Tongue (tissue), 2 donors: ENCODE measurements around the gene TNNI3. TPM values are rescaled to one million over a fixed set of nuclear protein-coding genes. Genes with fewer than 3 reads are reported as not detected.

Source experiments
- DNase-seq: peaks from one replicate; pipeline ENCODE4 v3.0.0-alpha.2; 2015
- total RNA-seq: library from RNA; depleted of rRNA; stranded (reverse); fragments of >200 nt; gene quantifications from one replicate; pipeline ENCODE4 v1.2.3, GENCODE V29; 2014

The TNNI3 gene
- total RNA-seq, 1 donor from 2014 or later: 1.7 TPM

DNA sequence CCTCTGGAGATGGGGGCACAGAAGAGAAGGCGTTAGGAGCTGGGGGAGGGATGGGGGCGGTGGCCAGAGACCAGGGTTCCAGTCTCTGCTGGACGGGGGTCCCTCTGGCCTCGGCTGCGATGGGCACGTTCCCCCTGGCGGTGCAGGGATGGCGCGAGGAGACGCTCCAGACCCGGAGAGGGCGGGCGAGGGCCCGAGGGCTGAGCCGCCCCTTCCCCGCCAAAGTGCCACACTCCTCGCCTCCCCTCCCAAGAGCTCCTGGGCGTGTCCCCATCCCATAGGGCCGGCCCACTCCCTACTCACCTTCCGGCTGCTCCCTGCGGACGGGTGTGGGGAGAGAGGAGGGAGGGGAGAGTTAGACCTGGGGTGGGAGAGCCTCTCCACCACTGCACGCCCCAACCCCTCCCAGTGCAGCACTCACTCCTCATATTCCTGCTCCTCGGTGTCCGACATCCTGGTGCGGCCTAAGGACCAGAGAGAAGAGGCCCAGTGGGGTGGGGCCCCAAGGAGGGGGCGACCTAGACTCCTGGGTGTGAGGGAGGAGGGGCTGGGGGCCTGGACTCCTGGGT lies 10.7 kb downstream of the TNNI3 start:
- DNase-seq: peak; percentile 53

DNA sequence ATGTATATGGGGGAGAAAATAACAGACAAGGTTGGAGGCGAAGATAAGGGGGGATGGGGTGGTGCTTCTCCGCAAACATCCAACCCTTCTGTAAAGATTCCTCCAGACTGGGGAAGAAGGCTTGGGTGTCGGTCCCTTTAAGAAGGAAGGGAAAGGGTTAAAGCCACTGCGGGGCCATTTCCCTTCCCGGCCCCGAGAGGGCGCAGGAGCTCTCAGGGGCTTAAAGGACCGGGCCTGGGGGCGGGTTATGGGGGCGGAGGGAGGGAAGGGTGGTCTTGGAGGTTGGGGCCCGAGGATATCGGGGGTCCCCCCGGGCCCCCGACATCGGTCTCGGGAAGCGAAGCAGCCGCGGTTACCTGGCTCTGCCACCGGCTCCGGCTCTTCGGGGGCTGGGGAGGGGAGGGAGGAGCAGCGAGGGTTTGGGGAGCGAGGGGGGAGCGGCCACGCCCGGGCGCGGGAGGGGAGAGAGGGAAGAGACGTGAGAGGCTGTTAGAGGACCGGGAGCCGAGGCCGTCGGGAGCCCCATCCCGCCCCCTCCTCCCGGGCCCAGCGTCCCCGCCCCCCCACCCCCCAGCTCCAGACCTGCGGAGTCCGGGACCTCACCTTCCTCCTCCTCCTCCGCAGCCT lies 11.3 kb downstream of the TNNI3 start:
- DNase-seq: no peak

DNA sequence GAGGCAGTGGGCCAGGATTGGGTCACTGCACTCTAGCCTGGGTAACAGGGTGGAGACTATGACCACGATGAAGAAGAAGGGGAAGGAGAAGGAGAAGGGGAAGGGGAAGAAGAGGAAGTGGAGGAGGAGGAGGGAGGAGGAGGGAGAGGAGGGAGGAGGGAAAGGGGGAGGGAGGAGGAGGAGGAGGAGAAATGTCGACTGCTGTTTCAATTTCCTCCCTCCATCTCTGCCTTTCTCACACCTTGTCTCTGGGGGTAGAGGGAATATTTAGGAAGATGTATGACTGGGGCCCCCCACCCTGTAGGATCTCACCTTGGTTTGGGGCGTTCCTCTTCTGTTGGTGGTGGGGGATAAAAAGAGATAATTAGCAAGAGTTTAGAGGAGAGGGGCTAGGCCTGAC lies 12.3 kb downstream of the TNNI3 start:
- DNase-seq: no peak

DNA sequence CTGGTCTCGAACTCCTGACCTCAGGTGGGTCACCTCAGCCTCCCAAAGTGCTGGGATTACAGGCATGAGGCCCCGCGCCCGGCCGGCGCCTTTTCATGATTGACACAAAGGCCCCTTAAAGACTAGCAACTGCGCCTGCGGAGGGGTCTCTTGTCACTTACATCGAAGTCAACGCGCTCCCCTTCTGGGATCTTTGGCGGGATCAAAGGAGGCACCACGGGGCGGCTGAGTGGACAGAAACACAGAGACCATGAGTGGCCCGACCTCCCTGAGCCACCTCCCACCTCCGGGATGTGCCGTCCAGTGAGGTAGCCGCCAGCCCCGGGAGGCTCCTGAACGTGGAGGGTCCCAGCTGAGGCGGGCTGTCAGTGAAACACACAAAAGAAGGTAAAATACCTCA lies 15.8 kb downstream of the TNNI3 start:
- DNase-seq: no peak

DNA sequence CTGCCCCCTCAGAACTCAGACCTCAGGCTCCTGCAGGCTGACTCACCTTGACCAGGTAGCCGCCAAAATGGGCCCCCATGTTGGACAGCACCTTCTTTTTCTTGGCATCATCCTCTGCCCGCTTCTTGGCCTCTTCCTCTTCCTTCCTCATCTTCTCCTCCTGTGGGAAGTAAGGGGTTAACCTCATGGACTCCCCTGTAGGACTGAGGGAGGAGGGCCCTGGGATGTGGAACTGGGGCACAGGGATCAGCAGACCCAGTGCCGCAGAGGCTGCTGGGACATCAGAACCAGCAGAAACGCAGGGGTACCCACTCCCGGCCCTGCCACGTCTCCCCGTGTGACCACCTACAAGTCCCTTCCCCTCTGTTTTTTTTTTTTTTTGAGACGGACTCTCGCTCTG lies 19.6 kb downstream of the TNNI3 start:
- no peak for DNase-seq

DNA sequence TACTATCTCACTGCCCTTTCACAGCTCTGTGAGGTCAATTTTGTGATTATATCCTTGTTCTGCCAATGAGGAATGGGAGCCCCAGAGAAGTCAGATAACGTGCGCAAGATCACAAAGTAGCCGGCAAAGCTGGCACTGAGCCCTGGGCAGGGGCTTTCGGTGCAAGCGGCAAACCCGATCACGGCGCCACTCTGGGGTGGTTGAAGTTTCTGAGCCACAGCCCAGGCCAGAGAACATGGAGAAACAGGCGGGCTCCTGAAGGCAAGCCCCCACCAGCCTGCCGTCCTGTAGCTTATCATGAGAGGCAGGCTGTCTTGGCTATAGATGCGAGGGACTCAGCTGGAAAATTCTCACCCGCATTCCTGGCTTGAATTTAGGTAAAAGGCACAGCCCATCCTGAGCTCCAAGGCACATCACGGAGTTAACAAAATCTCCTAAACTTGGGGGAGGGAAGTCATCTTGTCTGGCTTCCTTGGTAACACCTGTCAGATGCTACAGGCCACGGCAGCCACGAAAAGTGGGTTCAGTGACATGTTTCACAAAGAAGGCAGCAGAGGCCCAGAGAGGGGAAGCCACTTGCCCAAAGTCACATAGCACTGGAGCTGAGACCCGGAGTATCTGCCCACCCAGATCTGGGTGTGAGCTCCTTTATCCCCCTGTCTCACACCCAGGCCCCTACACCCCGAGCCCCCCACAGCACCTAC lies 21.0 kb downstream of the TNNI3 start:
- no peak for DNase-seq

DNA sequence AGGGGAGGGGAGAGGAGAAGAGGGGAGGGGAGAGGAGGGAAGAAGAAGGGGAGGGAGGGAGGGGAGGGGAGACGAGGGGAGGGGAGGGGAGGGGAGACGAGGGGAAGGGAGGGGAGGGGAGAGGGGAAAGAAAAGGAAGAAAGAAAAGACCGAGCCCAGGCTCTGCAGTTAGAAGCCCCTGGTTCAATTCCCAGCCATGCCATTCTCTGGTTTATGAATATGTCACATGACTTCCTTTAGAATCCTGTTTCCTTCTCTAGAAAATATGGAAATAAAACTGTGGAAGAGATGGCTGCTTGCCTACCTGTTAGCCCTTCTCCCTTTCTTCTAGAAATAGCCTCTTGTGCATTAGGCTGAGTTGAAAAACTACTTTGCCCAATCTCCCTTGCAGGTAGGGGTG lies 22.8 kb downstream of the TNNI3 start:
- no peak for DNase-seq

DNA sequence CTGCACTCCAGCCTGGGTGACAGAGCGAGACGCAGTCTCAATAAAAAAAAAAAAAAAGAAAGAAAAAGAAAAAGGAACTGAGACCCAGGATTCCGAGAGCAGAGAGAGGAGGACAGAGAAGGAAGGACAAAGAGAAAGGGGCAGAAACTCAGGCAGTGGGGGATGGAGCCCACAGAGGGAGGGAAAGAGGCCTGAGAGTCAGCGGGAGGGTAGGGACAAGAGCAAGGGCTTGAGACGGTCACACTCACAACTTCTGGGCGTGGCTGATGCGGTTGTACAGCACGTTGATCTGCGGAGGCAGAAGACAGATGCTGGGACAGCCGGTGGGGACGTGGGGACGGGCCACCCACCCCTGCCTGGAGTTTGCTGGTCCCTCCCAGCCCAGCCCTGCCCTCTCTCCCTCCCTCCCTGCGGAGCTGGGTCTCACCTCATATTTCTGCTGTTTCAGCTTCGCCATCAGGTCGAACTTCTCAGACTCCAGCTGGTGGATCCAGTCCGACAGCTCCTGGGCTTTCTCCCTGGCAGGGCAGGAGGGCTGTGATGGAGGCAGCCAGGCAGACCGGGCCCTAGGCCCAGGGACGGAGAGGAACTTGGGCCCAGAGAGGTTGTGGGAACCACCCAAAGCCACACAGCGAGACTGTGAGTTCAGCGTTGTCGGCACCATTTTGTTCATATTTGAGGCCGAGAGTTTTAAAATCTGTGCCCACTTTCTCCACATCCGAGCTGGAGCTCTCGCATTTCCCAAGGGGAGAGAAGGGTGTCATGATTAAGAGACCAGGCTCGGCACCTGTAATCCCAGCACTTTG lies 23.7 kb downstream of the TNNI3 start:
- no peak for DNase-seq

DNA sequence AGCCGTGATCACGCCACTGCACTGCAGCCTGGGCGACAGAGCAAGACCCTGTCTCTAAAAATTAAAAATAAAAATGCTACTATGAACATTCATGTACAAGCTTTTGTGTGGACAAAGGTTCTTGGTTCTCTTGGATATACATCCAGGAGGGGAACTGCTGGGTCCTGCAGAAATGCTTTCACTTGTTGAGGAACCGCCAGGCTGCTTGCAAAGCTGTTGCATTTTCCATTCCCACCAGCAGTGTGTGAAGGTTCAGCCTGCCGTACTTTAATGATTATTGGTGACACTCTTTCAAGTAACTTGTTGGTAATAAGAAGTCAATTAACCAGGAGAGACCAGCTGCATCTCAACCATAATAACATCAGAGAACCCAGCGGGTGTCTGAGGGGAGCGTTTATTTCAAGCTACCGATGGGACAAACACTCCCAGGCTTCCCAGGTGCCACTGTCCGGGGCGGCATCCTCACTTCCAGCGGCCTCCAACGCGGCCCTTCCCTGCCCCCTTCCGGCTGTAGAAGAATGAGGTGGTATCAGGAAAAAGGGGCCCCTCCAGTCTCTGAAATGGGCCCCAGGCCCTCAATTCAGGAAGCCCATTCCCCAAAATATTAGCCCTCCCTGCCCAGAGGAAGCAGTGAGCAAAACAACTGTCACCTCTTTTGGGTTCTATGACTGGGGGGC lies 24.9 kb downstream of the TNNI3 start:
- no peak for DNase-seq

DNA sequence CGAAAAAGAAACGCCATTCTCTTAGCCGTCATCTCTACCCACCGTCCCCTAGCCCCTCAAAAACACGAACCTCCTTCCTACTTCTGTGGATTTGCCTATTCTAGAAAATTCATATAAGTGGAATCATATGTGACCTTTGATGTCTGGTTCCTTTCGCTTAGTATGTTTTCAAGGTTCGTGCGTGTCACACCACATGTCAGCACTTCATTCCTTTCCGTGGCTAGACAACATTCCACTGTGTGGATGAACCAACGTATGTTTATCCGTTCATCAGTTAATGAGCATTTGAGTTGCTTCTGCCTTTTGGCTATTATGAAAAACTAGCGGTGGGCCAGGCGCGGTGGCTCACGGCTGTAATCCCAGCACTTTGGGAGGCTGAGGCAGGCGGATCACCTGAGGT lies 26.1 kb downstream of the TNNI3 start:
- DNase-seq: no peak

DNA sequence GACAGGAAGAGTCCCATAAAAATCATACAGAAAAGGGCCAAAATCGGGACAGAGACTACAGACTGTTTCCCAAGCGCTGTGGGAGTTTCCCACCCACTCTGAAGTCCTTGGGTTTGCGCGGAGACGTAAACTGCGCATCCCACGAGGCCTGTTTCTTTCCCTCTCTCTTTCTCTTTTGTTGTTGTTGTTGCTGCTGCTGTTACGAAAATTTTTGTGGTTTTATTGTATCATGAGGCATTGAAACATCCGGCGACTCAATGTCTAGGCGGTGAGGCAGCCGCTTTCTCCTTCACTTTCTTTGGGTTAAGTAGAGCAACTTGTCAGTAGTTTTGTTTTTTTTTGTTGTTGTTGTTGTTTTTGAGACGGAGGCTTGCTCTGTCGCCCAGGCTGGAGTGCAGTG lies 38.5 kb downstream of the TNNI3 start:
- DNase-seq: no peak

DNA sequence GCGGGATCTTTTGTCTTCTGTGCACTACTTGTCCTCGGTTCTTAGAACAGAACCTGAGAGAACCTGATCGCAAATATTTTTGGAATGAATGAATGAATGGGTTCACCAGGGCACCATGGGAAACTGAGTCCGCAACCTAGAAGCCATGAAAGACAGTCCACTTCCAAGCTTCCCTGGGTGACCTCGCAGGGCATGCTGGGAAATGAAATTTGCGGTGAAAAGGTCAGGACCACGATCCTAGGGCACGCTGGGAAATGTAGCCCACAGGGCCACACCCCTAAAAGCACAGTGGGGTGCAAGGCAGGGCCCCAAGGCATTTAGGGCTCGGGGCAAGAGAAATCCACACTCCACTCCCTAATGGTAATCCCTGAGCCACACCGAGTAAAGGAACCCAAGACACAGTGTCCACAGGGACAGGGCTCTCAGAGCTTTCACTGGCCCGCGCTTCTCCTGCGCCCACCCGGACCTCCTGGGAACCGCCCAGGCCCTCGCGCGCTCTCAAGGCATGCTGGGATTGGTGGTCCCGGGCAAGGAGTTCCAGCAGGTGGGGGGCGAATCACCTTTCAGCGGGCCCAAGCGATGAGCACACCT lies 39.0 kb downstream of the TNNI3 start:
- peak; percentile 70 for DNase-seq

DNA sequence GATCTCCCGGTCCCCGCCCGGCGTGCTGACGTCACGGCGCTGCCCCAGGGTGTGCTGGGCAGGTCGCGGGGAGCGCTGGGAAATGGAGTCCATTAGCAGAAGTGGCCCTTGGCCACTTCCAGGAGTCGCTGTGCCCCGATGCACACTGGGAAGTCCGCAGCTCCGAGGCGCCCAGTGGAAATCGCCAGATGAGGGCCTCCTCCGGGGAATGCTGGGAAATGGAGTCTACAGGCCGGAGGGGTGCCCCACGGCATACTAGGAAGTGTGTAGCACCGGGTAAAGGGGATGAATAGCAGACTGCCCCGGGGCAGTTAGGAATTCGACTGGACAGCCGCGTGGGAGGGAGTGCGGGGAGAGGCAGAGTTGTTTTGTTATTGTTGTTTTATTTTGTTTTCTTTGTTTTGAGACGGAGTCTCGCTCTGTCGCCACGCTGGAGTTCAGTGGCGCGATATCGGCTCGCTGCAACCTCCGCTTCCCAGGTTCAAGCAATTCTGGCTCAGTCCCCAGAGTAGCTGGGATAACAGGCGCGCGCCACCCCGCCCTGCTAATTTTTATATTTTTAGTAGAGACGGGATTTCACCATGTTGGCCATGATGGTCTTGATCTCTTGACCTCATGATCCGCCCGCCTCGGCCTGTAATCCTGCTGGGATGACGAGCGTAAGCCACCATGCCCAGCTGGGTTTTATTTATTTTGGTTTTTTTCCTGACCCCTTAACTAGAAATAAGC lies 39.7 kb downstream of the TNNI3 start:
- DNase-seq: peak; percentile 100

DNA sequence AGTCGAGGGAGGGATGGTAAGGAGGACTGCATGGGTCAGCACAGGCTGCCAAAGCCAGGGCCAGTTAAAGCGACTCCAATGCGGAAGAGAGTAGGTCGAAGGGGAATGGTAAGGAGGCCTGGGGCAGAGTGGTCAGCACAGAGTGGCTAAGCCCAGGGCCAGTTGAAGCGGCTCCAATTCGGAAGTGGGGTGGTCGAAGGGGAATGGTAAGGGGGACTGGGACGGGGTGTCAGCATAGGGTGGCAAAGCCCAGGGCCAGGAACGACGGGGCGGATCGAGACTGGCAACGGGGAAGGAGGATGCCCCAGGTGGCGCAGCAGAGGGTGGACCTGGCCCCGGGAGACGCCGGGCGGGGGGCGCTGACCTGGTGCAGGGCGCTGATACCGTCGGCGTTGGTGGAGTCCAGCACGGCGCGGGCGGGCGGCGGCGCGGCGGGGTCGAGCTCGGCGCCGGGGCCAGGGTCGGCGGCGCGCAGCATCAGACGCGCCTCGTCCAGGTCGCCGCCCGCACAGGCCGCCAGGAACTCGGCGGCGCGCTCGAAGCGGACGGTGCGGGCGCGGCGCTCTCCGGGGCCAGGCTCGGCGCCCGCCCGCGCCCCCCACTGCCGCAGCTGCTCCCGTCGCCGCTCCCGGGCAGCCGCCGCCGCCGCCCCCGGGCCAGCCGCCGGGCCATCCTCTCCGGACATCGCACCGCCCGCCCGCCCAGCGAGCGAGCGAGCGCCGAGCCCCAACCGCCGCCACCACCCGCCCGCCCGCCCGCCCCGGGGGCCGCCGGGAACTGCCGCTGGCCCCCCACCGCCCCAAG lies 40.5 kb downstream of the TNNI3 start, which contains the start of gene PPP1R12C:
TSS of gene PPP1R12C (minus strand) at position 779 of the 804 bp plus-strand sequence. CDS start at position 685, 94 bp downstream.
- DNase-seq: peak; percentile 25

DNA sequence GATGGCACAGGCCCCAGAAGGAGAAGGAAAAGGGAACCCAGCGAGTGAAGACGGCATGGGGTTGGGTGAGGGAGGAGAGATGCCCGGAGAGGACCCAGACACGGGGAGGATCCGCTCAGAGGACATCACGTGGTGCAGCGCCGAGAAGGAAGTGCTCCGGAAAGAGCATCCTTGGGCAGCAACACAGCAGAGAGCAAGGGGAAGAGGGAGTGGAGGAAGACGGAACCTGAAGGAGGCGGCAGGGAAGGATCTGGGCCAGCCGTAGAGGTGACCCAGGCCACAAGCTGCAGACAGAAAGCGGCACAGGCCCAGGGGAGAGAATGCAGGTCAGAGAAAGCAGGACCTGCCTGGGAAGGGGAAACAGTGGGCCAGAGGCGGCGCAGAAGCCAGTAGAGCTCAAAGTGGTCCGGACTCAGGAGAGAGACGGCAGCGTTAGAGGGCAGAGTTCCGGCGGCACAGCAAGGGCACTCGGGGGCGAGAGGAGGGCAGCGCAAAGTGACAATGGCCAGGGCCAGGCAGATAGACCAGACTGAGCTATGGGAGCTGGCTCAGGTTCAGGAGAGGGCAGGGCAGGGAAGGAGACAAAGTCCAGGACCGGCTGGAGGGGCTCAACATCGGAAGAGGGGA lies 41.2 kb downstream of the TNNI3 start:
- DNase-seq: peak; percentile 71

DNA sequence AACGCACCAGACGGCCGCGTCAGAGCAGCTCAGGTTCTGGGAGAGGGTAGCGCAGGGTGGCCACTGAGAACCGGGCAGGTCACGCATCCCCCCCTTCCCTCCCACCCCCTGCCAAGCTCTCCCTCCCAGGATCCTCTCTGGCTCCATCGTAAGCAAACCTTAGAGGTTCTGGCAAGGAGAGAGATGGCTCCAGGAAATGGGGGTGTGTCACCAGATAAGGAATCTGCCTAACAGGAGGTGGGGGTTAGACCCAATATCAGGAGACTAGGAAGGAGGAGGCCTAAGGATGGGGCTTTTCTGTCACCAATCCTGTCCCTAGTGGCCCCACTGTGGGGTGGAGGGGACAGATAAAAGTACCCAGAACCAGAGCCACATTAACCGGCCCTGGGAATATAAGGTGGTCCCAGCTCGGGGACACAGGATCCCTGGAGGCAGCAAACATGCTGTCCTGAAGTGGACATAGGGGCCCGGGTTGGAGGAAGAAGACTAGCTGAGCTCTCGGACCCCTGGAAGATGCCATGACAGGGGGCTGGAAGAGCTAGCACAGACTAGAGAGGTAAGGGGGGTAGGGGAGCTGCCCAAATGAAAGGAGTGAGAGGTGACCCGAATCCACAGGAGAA lies 42.0 kb downstream of the TNNI3 start:
- DNase-seq: no peak

DNA sequence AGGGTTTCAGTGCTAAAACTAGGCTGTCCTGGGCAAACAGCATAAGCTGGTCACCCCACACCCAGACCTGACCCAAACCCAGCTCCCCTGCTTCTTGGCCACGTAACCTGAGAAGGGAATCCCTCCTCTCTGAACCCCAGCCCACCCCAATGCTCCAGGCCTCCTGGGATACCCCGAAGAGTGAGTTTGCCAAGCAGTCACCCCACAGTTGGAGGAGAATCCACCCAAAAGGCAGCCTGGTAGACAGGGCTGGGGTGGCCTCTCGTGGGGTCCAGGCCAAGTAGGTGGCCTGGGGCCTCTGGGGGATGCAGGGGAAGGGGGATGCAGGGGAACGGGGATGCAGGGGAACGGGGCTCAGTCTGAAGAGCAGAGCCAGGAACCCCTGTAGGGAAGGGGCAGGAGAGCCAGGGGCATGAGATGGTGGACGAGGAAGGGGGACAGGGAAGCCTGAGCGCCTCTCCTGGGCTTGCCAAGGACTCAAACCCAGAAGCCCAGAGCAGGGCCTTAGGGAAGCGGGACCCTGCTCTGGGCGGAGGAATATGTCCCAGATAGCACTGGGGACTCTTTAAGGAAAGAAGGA lies 42.9 kb downstream of the TNNI3 start:
- DNase-seq: no peak

DNA sequence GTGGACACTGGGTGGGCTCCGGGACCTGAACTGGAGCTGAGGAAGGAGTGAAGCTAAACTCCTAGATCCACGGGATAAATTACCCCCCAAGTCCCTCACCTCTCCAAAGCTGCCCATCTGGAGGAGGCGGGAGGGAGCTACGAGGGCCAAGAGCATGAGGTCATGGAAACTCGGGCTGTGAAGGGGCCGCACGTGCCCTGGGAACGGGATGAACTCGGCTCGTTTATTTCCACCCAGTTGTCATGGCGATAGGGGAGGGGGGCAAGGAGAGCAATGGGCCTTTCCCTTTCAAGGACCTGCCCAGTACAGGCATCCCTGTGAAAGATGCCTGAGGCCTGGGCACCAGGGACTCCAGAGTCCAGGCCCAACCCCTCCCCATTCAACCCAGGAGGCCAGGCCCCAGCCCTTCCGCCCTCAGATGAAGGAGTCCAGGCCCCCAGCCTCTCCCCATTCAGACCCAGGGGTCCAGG lies 43.9 kb downstream of the TNNI3 start:
- DNase-seq: peak; percentile 98
